SK-N-MC (cell line): Measurements from ENCODE around the gene NTN5.

Source experiments
- EZH2 ChIP-seq: fragments of 200-600 bp; sonication (generic); IDR thresholded peaks from one replicate; pipeline ENCODE4 v1.6.1; 2017; ENCODE audit warnings: antibody characterized with exemption
- FOXP2 ChIP-seq: optimal IDR thresholded peaks from 2 replicates; pipeline ENCODE3; 2011; ENCODE audit warnings: mild to moderate bottlenecking, moderate library complexity; ENCODE audit not compliant: insufficient read depth; ENCODE audit errors: extremely low read length, control extremely low read depth
- POLR2AphosphoS5 ChIP-seq: IDR thresholded peaks from 2 replicates; pipeline ENCODE4 v1.6.1; 2012; ENCODE audit warnings: mild to moderate bottlenecking, low read depth, low read length, borderline replicate concordance

DNA sequence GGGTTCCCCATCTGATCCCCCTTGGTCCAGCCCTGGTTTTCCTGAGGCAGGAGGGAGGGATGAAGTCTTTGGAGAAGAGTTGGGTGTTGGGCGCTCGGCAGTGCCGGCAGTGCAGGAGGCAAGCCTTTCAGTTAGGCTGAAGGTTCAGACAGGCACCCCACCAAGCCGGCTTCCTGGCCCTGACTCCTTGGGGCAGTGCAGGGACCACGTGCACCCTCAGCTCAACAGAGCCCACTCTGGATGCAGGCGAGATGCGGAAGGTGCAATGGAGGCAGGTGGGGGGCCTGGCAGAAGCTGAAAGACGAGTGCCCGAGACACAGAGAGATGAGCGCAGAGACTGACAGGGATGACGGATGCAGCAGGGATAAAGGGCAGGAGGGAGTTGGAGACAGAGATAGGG is 35.7 kb upstream of the NTN5 start:
- TF ChIP-seq EZH2 (no peak), POLR2AphosphoS5 (no peak), FOXP2 (no peak)
